Endothelial cell of umbilical vein (primary cell): ENCODE measurements around the gene RNF214. TPM values are rescaled to one million over a fixed set of nuclear protein-coding genes. Genes with fewer than 3 reads are reported as not detected.
A peak's percentile ranks its signal among the peaks of the same experiment; 100 is the strongest.

ENCODE experiments used
- BruUV-seq: library from RNA; stranded (reverse); fragments of 400-500 nt; replicated peaks from 2 replicates; lab custom pipeline; 2021; lab: Mats Ljungman, UMichigan
- CTCF ChIA-PET: fragments of 300-600, 350-600 bp; sonication (Branson Sonifier 250); formaldehyde crosslinking; loops from one replicate; lab custom pipeline; 2021; ENCODE audit warnings: antibody characterized with exemption, inconsistent platforms; lab: Charles Lee
- POLR2A ChIA-PET: fragments of 300-600, 350-600 bp; sonication (Branson Sonifier 250); formaldehyde crosslinking; loops from one replicate; lab custom pipeline; 2021; ENCODE audit warnings: antibody characterized with exemption, inconsistent platforms; lab: Charles Lee
- DNase-seq: peaks from one replicate; pipeline ENCODE4 v3.0.0-alpha.2; 2011; ENCODE audit warnings: low read depth, low spot score
- FAIRE-seq: peaks from 2 replicates; lab custom pipeline; 2011; peaks lifted over from hg19 to GRCh38; lab: Jason Lieb, UNC
- H2AFZ ChIP-seq: 2 replicates; pipeline ENCODE4 v1.6.0; 2012; ENCODE audit warnings: low read depth, low read length, control low read depth, inconsistent platforms
- H3K27ac ChIP-seq: 2 replicates; pipeline ENCODE4 v1.5.1; 2011; ENCODE audit warnings: low read depth, mild to moderate bottlenecking, control low read depth, low read length, moderate library complexity; ENCODE audit not compliant: insufficient read depth
- H3K27me3 ChIP-seq, 2 experiments: 2 replicates each; pipeline versions ENCODE4 v1.6.0 to v1.6.1; 2011; ENCODE audit warnings: low read length in 2 of 2, mixed read lengths in 1 of 2; ENCODE audit not compliant: control insufficient read depth in 2 of 2, insufficient read depth in 2 of 2
- H3K36me3 ChIP-seq, 2 experiments: 2 replicates in 1 of 2; 3 replicates in 1 of 2; pipeline ENCODE4 v1.5.1; 2011; ENCODE audit warnings: low read length in 2 of 2, mild to moderate bottlenecking in 1 of 2, moderate library complexity in 1 of 2; ENCODE audit not compliant: control insufficient read depth in 2 of 2, insufficient read depth in 2 of 2; ENCODE audit errors: extremely low read depth in 1 of 2
- H3K4me1 ChIP-seq: 3 replicates; pipeline ENCODE4 v1.5.1; 2011; ENCODE audit warnings: mild to moderate bottlenecking, low read length; ENCODE audit not compliant: control insufficient read depth, insufficient read depth; ENCODE audit errors: extremely low read depth
- H3K4me2 ChIP-seq: 2 replicates; pipeline ENCODE4 v1.6.1; 2011; ENCODE audit warnings: low read length, control low read depth, mixed read lengths; ENCODE audit not compliant: insufficient read depth
- H3K4me3 ChIP-seq, 3 experiments: fragments of 200-600 bp in 1 of 3; sonication (generic), shearing (Covaris generic) in 1 of 3; replicated peaks in 1 of 3; 2 replicates each; pipeline ENCODE4 v1.5.1; 2011 to 2016; ENCODE audit warnings: control low read depth in 3 of 3, low read length in 3 of 3, mild to moderate bottlenecking in 2 of 3, inconsistent platforms in 1 of 3, low read depth in 1 of 3, moderate library complexity in 1 of 3; ENCODE audit not compliant: insufficient read depth in 1 of 3
- H3K79me2 ChIP-seq: 2 replicates; pipeline ENCODE4 v1.6.0; 2012; ENCODE audit warnings: low read length, inconsistent platforms; ENCODE audit not compliant: control insufficient read depth, insufficient read depth
- H3K9ac ChIP-seq: replicated peaks from 2 replicates; pipeline ENCODE3; 2011; ENCODE audit warnings: low read length, control low read depth; ENCODE audit not compliant: insufficient read depth; ENCODE audit errors: extremely low read depth
- H3K9me1 ChIP-seq: replicated peaks from 3 replicates; pipeline ENCODE4 v1.6.0; 2011; ENCODE audit warnings: mild to moderate bottlenecking, low read length; ENCODE audit not compliant: control insufficient read depth, insufficient read depth; ENCODE audit errors: extremely low read depth
- H3K9me3 ChIP-seq: replicated peaks from 2 replicates; pipeline ENCODE4 v1.5.1; 2012; ENCODE audit warnings: low read length, inconsistent platforms; ENCODE audit not compliant: control insufficient read depth, insufficient read depth
- H4K20me1 ChIP-seq: replicated peaks from 2 replicates; pipeline ENCODE3; 2011; ENCODE audit warnings: mild to moderate bottlenecking, low read length; ENCODE audit not compliant: control insufficient read depth, insufficient read depth; ENCODE audit errors: extremely low read depth
- EZH2 ChIP-seq: IDR thresholded peaks from 2 replicates; pipeline ENCODE4 v1.6.1; 2012; ENCODE audit warnings: borderline replicate concordance, low read depth, mild to moderate bottlenecking, moderate library complexity, low read length, inconsistent platforms; ENCODE audit not compliant: severe bottlenecking
- FOS ChIP-seq: IDR thresholded peaks from 2 replicates; pipeline ENCODE4 v1.6.1; 2011; ENCODE audit warnings: mild to moderate bottlenecking, low read length, moderate library complexity, borderline replicate concordance; ENCODE audit not compliant: insufficient read depth
- GATA2 ChIP-seq: IDR thresholded peaks from 2 replicates; pipeline ENCODE4 v1.7.0; 2011; ENCODE audit warnings: low read depth, mild to moderate bottlenecking, moderate library complexity, mixed read lengths, low read length; ENCODE audit not compliant: insufficient read length, insufficient read depth
- MYC ChIP-seq: IDR thresholded peaks from one replicate; pipeline ENCODE4 v1.6.1; 2011; ENCODE audit warnings: mild to moderate bottlenecking, low read depth, low read length
- POLR2A ChIP-seq: IDR thresholded peaks from 2 replicates; pipeline ENCODE4 v1.6.1; 2012; ENCODE audit warnings: low read depth, mild to moderate bottlenecking, control low read depth, low read length
- POLR2AphosphoS5 ChIP-seq: IDR thresholded peaks from 2 replicates; pipeline ENCODE4 v1.6.1; 2012; ENCODE audit warnings: low read depth, mild to moderate bottlenecking, control low read depth, low read length, moderate library complexity; ENCODE audit not compliant: insufficient read depth
- dilution Hi-C: fragments of 300-500 bp; cut with MboI; formaldehyde crosslinking; loops from one replicate; pipeline ENCODE4 v1.15.0; 2019; ENCODE audit warnings: low sequenced_read_pairs; ENCODE audit not compliant: extremely low pct_ligation_motif_present
- intact Hi-C: fragments of 100-400 bp; cut with micrococcal nuclease; formaldehyde crosslinking; loops from one replicate; pipeline ENCODE4 v1.10.0; 2022
- polyA plus RNA-seq, 4 experiments: library from polyadenylated mRNA; depleted of rRNA in 3 of 4; stranded (reverse) in 3 of 4; unstranded in 1 of 4; fragments of >200 nt; gene quantifications; 2 replicates each; pipeline versions ENCODE4 v1.2.1 to v1.2.3, GENCODE V29; 2011 to 2012; ENCODE audit warnings: missing spikeins in 1 of 4
- total RNA-seq: library from RNA; stranded (reverse); gene quantifications from 2 replicates; pipeline ENCODE4 v1.2.3, GENCODE V29; 2021
- TF ChIP-seq, protein P1 (sequence below): IDR thresholded peaks from 2 replicates; pipeline ENCODE4 v1.6.1; 2011; ENCODE audit not compliant: insufficient read depth, insufficient read length
- TF ChIP-seq, protein P2 (sequence below), 2 donors: IDR thresholded peaks; 1 replicate in 1 of 2; 2 replicates in 1 of 2; pipeline ENCODE4 v1.5.1; 2011; ENCODE audit warnings: low read length in 2 of 2, mild to moderate bottlenecking in 2 of 2, moderate library complexity in 2 of 2, control low read depth in 1 of 2, inconsistent platforms in 1 of 2, low read depth in 1 of 2; ENCODE audit not compliant: insufficient read depth in 1 of 2; ENCODE audit errors: extremely low read depth in 1 of 2

RNF214 gene
- total and polyA plus RNA-seq, 2 donors (not counting 3 experiments of a cell fraction or from before 2014, with no cell fraction given), result 24.3 to 28.2 TPM

DNA sequence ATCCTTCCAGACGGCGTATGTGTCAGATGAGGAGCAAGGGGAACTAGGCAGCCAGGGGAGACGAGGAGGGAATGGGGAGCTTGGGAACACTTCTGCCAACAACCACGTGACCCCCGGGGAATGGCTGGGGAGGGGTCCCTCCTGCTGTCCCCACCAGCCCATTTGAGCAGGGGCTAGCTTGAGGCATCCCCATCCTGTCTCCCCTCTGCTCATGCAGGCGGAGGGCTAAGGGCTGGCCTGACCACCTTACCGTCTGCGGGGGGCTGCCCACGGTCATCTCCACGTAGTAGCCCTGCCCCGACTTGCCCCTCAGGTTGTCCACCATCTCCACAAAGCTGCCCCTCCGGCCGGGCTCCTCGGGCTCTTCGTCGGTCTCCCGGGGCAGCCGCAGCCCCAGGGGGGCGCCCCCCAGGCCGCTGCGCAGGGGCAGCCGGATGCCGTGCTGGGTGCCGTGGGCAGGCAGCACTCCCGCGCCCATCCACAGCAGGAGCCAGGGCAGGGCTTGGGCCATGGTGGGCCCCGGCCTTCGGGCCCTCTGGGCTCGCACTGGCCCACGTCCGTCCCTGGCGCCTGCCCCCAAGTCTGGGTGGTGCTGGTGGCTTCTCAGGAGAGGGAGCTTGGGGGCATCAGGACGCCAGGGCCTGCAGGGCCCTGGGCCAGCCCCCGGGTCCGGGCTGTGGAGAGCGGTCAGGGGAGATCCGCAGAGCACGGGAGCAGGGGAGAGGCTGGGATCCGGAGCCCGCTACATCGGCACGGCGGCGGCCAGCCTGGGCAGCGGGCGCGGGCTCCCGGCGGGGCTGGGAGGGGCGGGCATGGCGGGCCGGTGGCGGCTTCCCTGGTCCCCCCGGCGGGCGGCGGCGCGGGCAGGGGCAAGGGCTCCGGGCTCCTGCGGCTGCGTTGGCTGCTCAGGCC lies 83.1 kb downstream of the RNF214 start:
- Histone ChIP-seq H3K9me1 (no peaks in the 10 kb centered on the region), H3K9me3 (no peaks in the 10 kb centered on the region), H3K4me2 (peak overlapping the region; percentile 85), H3K4me3 (peak overlapping the region; percentile 3 to 68 (median 41)), H3K4me1 (peaks cover 14% of the 10 kb centered on the region), H3K36me3 (no peaks in the 10 kb centered on the region), H4K20me1 (no peaks in the 10 kb centered on the region), H3K27ac (peak overlapping the region; percentile 34), H3K9ac (peak overlapping the region; percentile 64), H2AFZ (peak overlapping the region; percentile 77), H3K79me2 (peaks cover 11% of the 10 kb centered on the region), H3K27me3 (no peaks in the 10 kb centered on the region)
- BruUV-seq, result TSS peak; percentile 34
- intact Hi-C loops (loop anchor here (1.0 to 5.0 kb wide), 4 partner anchors 13 to 138 kb away; partner anchors contain the start of genes PCSK7, RNF214 and SIDT2), dilution Hi-C loops (no loop called here)
- DNase-seq, result peak; percentile 17
- POLR2A ChIA-PET, result no interaction called here
- FAIRE-seq, result peak; percentile 44
- TF ChIP-seq, protein P1, sequence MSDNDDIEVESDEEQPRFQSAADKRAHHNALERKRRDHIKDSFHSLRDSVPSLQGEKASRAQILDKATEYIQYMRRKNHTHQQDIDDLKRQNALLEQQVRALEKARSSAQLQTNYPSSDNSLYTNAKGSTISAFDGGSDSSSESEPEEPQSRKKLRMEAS, result no peak
- TF ChIP-seq FOS, result no peak
- CTCF ChIA-PET, result interaction anchor here (0.7 to 1.5 kb wide), 6 partner anchors 11 to 83 kb away, joined by 3 to 4 read pairs (median 4); partner anchors contain the start of genes CEP164 and RNF214

DNA sequence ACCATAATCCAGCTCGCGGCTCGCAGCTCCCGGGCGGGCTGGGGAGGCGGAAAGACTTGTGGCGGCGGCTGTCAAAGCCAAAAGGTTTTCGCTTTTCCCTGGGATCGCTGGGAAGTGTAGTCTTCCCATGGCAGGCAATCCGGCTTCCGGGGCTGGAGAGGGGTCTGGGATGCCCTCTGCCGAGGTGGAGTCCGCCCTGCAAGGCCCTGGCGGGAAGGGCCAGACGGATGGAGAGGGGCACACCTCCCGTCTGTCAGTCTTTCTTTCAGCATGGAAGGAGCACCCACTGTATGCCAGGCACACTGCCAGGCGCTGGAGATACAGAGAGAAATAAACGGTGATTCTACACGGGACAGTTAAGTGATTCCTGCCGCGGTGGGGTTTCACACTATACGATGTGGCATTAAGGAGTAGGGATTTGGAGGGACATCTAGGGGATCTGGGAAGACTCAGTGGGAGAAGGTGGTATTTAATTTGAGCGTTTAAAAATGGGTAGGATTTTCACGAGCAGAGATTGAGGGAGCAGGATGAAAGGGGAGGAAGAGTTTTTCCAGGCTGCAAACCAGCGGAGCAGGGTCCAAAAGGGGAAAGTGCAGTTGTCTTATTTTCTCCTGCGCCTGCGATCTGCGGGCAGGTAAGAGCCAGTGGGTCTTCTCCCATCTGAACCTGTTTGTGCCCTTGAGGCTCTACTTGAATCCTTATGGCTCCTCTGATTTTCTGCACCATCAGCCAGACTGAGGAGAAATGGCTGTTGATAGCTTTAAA lies 83.9 kb downstream of the RNF214 start, which contains the start of gene BACE1:
Gene BACE1, minus strand, starts transcription at position 60 of the 765 bp plus-strand sequence. CDS start 461 bp downstream, outside the sequence.
- Histone ChIP-seq H2AFZ (peak within 1 kb of the TSS; percentile 77), H3K27me3 (no peaks in the 10 kb centered on the region), H3K36me3 (no peaks in the 10 kb centered on the region), H3K4me1 (peaks cover 14% of the 10 kb centered on the region), H3K9ac (peak within 1 kb of the TSS; percentile 64), H3K9me1 (no peaks in the 10 kb centered on the region), H3K27ac (peak within 1 kb of the TSS; percentile 34), H3K79me2 (peaks cover 11% of the 10 kb centered on the region), H4K20me1 (no peaks in the 10 kb centered on the region), H3K4me3 (peak within 1 kb of the TSS; percentile 3 to 68 (median 41)), H3K9me3 (no peaks in the 10 kb centered on the region), H3K4me2 (peak within 1 kb of the TSS; percentile 85)
- dilution Hi-C loops, result no loop called here
- CTCF ChIA-PET, result interaction anchor here (0.6 to 1.5 kb wide), 10 partner anchors 11 to 84 kb away, joined by 3 to 4 read pairs (median 4); partner anchors contain the start of genes CEP164 and RNF214
- no TSS peak for BruUV-seq
- peak; percentile 94 for FAIRE-seq
- POLR2A ChIA-PET, result interaction anchor here (0.6 kb wide), 2 partner anchors 64 to 961 kb away, joined by 3 to 5 read pairs; no protein-coding TSS in a partner anchor
- TF ChIP-seq, protein P2, sequence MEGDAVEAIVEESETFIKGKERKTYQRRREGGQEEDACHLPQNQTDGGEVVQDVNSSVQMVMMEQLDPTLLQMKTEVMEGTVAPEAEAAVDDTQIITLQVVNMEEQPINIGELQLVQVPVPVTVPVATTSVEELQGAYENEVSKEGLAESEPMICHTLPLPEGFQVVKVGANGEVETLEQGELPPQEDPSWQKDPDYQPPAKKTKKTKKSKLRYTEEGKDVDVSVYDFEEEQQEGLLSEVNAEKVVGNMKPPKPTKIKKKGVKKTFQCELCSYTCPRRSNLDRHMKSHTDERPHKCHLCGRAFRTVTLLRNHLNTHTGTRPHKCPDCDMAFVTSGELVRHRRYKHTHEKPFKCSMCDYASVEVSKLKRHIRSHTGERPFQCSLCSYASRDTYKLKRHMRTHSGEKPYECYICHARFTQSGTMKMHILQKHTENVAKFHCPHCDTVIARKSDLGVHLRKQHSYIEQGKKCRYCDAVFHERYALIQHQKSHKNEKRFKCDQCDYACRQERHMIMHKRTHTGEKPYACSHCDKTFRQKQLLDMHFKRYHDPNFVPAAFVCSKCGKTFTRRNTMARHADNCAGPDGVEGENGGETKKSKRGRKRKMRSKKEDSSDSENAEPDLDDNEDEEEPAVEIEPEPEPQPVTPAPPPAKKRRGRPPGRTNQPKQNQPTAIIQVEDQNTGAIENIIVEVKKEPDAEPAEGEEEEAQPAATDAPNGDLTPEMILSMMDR (IDR thresholded peaks at IDR 0.05; ENCODE audit: extremely low read depth in 1 of 2, insufficient read depth in 1 of 2, low read depth in 1 of 2, low read length in 2 of 2), result peak in 1 of 2 donors; percentile 29
- TF ChIP-seq FOS (no peak), POLR2A (peak; percentile 47), EZH2 (no peak), GATA2 (no peak), MYC (no peak), POLR2AphosphoS5 (peak; percentile 55)
- TF ChIP-seq, protein P1, result no peak
- DNase-seq, result peak; percentile 82
- intact Hi-C loops, result loop anchor here (1.0 to 5.0 kb wide), 4 partner anchors 12 to 139 kb away; partner anchors contain the start of genes PCSK7, RNF214 and SIDT2
